Amygdala (tissue), 56 donors: Measurements from ENCODE around the gene ZFR.
"Not testable (repeated sequence)": the region's sequence is repeated elsewhere in the genome, so short reads cannot be mapped to it uniquely, and the experiment has no call there.

Experiments used
- DNase-seq, 56 donors: peaks; one replicate each; lab custom pipeline; 2025; lab: John Stamatoyannopoulos, UW

ZFR gene

GRCh38 chr5:32367271-32367670 is 77.3 kb downstream of the ZFR start:
- DNase-seq = not testable (repeated sequence)

GRCh38 chr5:32365623-32366022 is 78.9 kb downstream of the ZFR start:
- no peak for DNase-seq

GRCh38 chr5:32363030-32363429 is 81.5 kb downstream of the ZFR start:
- no peak for DNase-seq

GRCh38 chr5:32362527-32362926 is 82.0 kb downstream of the ZFR start:
- DNase-seq = no peak

- DNase-seq = no peak
These were observed 83.6 kb downstream of the ZFR start for GRCh38 chr5:32360906-32361305.

- no peak for DNase-seq
These were observed 85.9 kb downstream of the ZFR start for GRCh38 chr5:32358611-32359010.

- DNase-seq = no peak
These were observed 86.9 kb downstream of the ZFR start for GRCh38 chr5:32357658-32358057.

GRCh38 chr5:32355686-32356085 is 88.9 kb downstream of the ZFR start:
- DNase-seq = no peak

GRCh38 chr5:32353420-32353819 is 91.1 kb downstream of the ZFR start:
- DNase-seq = no peak

GRCh38 chr5:32352685-32353084 is 91.9 kb downstream of the ZFR start:
- DNase-seq = no peak

- no peak for DNase-seq
These were observed 97.7 kb downstream of the ZFR start for GRCh38 chr5:32346869-32347268.

GRCh38 chr5:32343058-32343672 is 101.4 kb downstream of the ZFR start:
- no peak for DNase-seq

GRCh38 chr5:32342656-32343055 is 101.9 kb downstream of the ZFR start:
- peak in 1 of 56 donors; percentile 12 for DNase-seq

GRCh38 chr5:32339878-32340277 is 104.7 kb downstream of the ZFR start:
- DNase-seq = no peak

- DNase-seq = no peak
These were observed 105.3 kb downstream of the ZFR start for GRCh38 chr5:32339198-32339597.

- no peak for DNase-seq
These were observed 111.6 kb downstream of the ZFR start for GRCh38 chr5:32332966-32333365.

GRCh38 chr5:32332361-32332760 is 112.2 kb downstream of the ZFR start:
- no peak for DNase-seq

GRCh38 chr5:32331935-32332274 is 112.6 kb downstream of the ZFR start:
- DNase-seq = no peak

GRCh38 chr5:32331217-32331934 is 113.2 kb downstream of the ZFR start:
- no peak for DNase-seq

GRCh38 chr5:32330126-32330971 is 114.2 kb downstream of the ZFR start:
- DNase-seq = no peak

GRCh38 chr5:32329395-32329834 is 115.1 kb downstream of the ZFR start:
- DNase-seq = peak in 34 of 56 donors; percentile 4 to 67 (median 34)
